Calu3 (cell line): ENCODE data around the gene CYP2B6. TPM values are rescaled to one million over a fixed set of nuclear protein-coding genes. Genes with fewer than 3 reads are reported as not detected.

ENCODE experiments used
- Bru-seq: library from RNA; stranded (reverse); fragments of 400-500 nt; gene quantifications from one replicate; lab custom pipeline; 2021; lab: Mats Ljungman, UMichigan
- BruChase-seq, 2 experiments: library from RNA; stranded (reverse); fragments of 400-500 nt; gene quantifications; one replicate each; lab custom pipeline; 2021; lab: Mats Ljungman, UMichigan
- BruUV-seq: library from RNA; stranded (reverse); fragments of 400-500 nt; replicated peaks from 2 replicates; lab custom pipeline; 2021; lab: Mats Ljungman, UMichigan
- CTCF ChIA-PET: fragments of 300-600 bp; sonication (Branson Sonifier 250); formaldehyde crosslinking; loops from one replicate; lab custom pipeline; 2022; ENCODE audit warnings: antibody characterized with exemption; lab: Charles Lee
- DNase-seq: peaks from one replicate; pipeline ENCODE4 v3.0.0; 2022
- H3K27ac Mint-ChIP-seq: one replicate; pipeline ENCODE4 v1.8.0; 2022; ENCODE audit warnings: mixed read lengths; ENCODE audit not compliant: unreplicated experiment
- H3K27me3 Mint-ChIP-seq: one replicate; pipeline ENCODE4 v1.8.0; 2022; ENCODE audit warnings: mixed read lengths; ENCODE audit not compliant: unreplicated experiment
- H3K36me3 Mint-ChIP-seq: one replicate; pipeline ENCODE4 v1.8.0; 2022; ENCODE audit warnings: mild to moderate bottlenecking, moderate library complexity, mixed read lengths; ENCODE audit not compliant: insufficient read depth, unreplicated experiment
- H3K4me1 Mint-ChIP-seq: one replicate; pipeline ENCODE4 v1.8.0; 2022; ENCODE audit warnings: mild to moderate bottlenecking, low read depth, mixed read lengths; ENCODE audit not compliant: unreplicated experiment
- H3K4me3 Mint-ChIP-seq: one replicate; pipeline ENCODE4 v1.8.0; 2022; ENCODE audit warnings: mild to moderate bottlenecking, low read depth, moderate library complexity, mixed read lengths; ENCODE audit not compliant: unreplicated experiment
- H3K9me3 Mint-ChIP-seq: one replicate; pipeline ENCODE4 v1.8.0; 2022; ENCODE audit warnings: low read depth, mixed read lengths; ENCODE audit not compliant: unreplicated experiment
- intact Hi-C: fragments of 100-400 bp; cut with micrococcal nuclease; formaldehyde crosslinking; loops from one replicate; pipeline ENCODE4 v1.10.0; 2022; ENCODE audit not compliant: unreplicated experiment
- long read RNA-seq: library from polyadenylated mRNA; stranded (forward); transcript quantifications from one replicate; pipeline ENCODE4 v2.0.0, GENCODE V29; 2022
- total RNA-seq: library from RNA; stranded (reverse); gene quantifications from 2 replicates; pipeline ENCODE4 v1.2.3, GENCODE V29; 2022
- TF ChIP-seq, protein P1 (sequence below): fragments of 200-600 bp; IDR thresholded peaks from one replicate; pipeline ENCODE4 v1.8.0; 2022; ENCODE audit warnings: antibody characterized with exemption; ENCODE audit not compliant: unreplicated experiment

Gene CYP2B6
- total RNA-seq (4.2 and 7.6 TPM in 2 replicates), Bru-seq, nascent RNA (percentile 43 among the genes with signal in this experiment), BruChase-seq, experiment 1, labeled RNA remaining after a 6-hour chase (percentile 41 among the genes with signal in this experiment), BruChase-seq, experiment 2, labeled RNA remaining after a 2-hour chase (percentile 34 among the genes with signal in this experiment)
- long read RNA-seq, partial matches to known transcripts, result 4 of 14 reads
- long read RNA-seq, other reads (novel, unspliced or antisense), result 8 of 14 reads

DNA sequence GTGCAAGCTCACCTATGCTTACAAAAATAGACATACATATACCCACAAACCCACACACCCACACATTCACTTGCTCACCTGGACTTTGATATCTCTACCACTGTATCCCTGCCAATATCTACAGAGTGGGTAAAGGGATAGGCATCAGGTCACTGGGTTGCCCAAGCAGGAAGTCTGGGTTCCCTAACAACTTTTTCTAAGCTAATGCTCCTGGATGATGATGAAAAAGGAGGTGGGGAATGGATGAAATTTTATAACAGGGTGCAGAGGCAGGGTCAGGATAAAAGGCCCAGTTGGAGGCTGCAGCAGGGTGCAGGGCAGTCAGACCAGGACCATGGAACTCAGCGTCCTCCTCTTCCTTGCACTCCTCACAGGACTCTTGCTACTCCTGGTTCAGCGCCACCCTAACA, at the start of gene CYP2B6:
TSS of gene CYP2B6 (plus strand) at position 311 of the 410 bp plus-strand sequence. CDS start at position 335, 24 bp downstream.
- Mint-ChIP-seq H3K4me1 (peaks cover 43% of the 10 kb centered on the region), H3K4me3 (peak within 1 kb of the TSS; percentile 36), H3K36me3 (no peaks in the 10 kb centered on the region), H3K9me3 (no peaks in the 10 kb centered on the region), H3K27ac (peak within 1 kb of the TSS; percentile 34), H3K27me3 (no peaks in the 10 kb centered on the region)
- CTCF ChIA-PET, result interaction anchor here (0.5 to 2.0 kb wide), 9 partner anchors 8 to 273 kb away, joined by 3 to 9 read pairs (median 4); partner anchors contain the start of gene HNRNPUL1
- DNase-seq, result peak; percentile 37
- TF ChIP-seq, protein P1, sequence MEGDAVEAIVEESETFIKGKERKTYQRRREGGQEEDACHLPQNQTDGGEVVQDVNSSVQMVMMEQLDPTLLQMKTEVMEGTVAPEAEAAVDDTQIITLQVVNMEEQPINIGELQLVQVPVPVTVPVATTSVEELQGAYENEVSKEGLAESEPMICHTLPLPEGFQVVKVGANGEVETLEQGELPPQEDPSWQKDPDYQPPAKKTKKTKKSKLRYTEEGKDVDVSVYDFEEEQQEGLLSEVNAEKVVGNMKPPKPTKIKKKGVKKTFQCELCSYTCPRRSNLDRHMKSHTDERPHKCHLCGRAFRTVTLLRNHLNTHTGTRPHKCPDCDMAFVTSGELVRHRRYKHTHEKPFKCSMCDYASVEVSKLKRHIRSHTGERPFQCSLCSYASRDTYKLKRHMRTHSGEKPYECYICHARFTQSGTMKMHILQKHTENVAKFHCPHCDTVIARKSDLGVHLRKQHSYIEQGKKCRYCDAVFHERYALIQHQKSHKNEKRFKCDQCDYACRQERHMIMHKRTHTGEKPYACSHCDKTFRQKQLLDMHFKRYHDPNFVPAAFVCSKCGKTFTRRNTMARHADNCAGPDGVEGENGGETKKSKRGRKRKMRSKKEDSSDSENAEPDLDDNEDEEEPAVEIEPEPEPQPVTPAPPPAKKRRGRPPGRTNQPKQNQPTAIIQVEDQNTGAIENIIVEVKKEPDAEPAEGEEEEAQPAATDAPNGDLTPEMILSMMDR, result no peak
- BruUV-seq, result no TSS peak
- intact Hi-C loops, result no loop called here

DNA sequence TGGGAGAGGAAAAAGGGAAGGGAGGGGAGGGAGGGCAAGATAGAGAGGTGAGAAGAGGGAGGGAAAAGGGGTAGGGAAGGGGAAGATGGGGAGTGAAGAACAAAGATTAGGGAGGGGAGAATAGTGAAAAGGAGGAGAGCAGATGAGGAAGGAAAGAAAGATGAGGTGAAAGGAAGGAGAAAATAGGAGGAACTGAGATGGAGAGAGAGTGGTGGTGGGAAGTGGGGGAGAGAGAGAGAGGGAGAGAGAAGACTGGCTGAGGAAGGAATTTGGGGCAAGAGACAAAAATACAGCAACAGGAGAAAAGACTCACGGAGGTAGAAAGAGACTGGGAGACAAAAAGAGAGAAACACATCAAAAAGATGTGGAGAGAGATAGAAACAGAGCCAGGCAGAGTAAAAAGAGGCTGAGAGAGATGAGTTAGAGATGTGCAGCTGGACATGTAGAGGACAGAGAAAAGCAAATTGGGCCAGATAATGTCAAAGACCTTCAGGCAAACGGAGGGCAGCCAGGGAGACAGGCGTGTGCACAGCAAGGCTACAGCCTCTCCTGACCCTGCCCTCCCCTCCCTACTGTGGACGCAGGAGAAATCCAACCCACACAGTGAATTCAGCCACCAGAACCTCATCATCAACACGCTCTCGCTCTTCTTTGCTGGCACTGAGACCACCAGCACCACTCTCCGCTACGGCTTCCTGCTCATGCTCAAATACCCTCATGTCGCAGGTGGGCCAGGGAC, 49.4 kb upstream of the CYP2B6 start:
- no peaks in the 10 kb centered on the region for H3K4me1 Mint-ChIP-seq
- H3K9me3 Mint-ChIP-seq, result no peaks in the 10 kb centered on the region
- no peak overlapping the region for H3K4me3 Mint-ChIP-seq
- no peaks in the 10 kb centered on the region for H3K36me3 Mint-ChIP-seq
- no TSS peak for BruUV-seq
- H3K27me3 Mint-ChIP-seq, result peaks cover 36% of the 10 kb centered on the region
- no peak overlapping the region for H3K27ac Mint-ChIP-seq
- no peak for DNase-seq
- TF ChIP-seq, protein P1, result no peak
- intact Hi-C loops, result no loop called here
- CTCF ChIA-PET, result interaction anchor here (0.6 kb wide), 1 partner anchor 296 kb away, joined by 3 read pairs; no protein-coding TSS in a partner anchor

DNA sequence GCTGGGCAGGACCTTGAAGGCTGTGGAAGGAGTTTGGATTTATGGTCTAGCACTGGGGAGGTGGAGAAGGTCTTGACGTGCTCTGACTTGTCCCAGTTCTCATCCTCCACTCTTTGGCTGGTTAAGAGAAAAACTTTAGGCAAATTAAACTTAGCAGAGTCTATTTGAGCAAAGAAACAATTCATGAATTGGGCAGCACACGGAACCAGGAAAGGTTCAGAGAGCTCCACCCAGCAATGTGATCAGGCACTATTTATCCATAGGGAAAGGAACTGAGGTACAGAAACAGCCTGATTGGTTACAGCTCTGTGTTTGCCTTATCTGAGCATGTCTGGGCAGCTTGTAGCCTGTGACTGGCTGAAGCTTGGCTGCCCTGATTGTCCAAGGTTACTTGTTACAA, 45.4 kb upstream of the CYP2B6 start:
- DNase-seq, result no peak
- Mint-ChIP-seq H3K4me3 (no peak overlapping the region), H3K9me3 (no peaks in the 10 kb centered on the region), H3K36me3 (no peaks in the 10 kb centered on the region), H3K4me1 (no peaks in the 10 kb centered on the region), H3K27me3 (peaks cover 23% of the 10 kb centered on the region), H3K27ac (no peak overlapping the region)
- intact Hi-C loops, result no loop called here
- CTCF ChIA-PET, result no interaction called here
- no TSS peak for BruUV-seq
- TF ChIP-seq, protein P1, result no peak

DNA sequence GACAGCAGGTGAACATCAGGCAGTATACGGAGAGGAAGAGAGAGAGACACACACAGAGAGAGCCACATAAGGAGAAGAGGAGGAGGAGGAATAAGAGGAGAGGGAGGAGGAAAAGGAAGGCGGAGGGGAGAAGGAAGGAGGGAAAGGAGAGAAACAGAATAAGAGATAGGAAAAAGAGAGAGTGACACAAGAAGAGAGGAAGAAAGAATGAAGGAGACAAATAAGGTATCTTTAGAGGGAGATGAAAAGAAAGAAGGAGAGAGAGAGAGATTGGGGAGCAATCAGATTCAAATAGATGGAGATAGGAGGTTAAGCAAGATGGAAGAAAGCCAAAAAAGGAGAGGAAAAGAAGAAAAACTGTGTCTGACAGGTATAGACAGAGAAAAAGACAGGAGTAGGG, 44.0 kb upstream of the CYP2B6 start:
- CTCF ChIA-PET, result no interaction called here
- no peaks in the 10 kb centered on the region for H3K4me1 Mint-ChIP-seq
- intact Hi-C loops, result no loop called here
- no peak for DNase-seq
- TF ChIP-seq, protein P1, result no peak
- peaks cover 23% of the 10 kb centered on the region for H3K27me3 Mint-ChIP-seq
- H3K9me3 Mint-ChIP-seq, result no peaks in the 10 kb centered on the region
- no peak overlapping the region for H3K4me3 Mint-ChIP-seq
- no TSS peak for BruUV-seq
- no peaks in the 10 kb centered on the region for H3K36me3 Mint-ChIP-seq
- no peak overlapping the region for H3K27ac Mint-ChIP-seq
